B cell (primary cell): Measurements from ENCODE around the gene BLVRB.

Experiments
- EZH2 ChIP-seq: IDR thresholded peaks from 2 replicates; pipeline ENCODE4 v1.6.1; 2012; ENCODE audit warnings: borderline replicate concordance, low read depth, mild to moderate bottlenecking, moderate library complexity, low read length; ENCODE audit not compliant: insufficient read depth, poor library complexity, severe bottlenecking
- TF ChIP-seq, protein P1 (sequence below): fragments of 200-600 bp; IDR thresholded peaks from one replicate; pipeline ENCODE4 v1.8.0; 2022; ENCODE audit warnings: antibody characterized with exemption, mild to moderate bottlenecking

- TF ChIP-seq, protein P1, sequence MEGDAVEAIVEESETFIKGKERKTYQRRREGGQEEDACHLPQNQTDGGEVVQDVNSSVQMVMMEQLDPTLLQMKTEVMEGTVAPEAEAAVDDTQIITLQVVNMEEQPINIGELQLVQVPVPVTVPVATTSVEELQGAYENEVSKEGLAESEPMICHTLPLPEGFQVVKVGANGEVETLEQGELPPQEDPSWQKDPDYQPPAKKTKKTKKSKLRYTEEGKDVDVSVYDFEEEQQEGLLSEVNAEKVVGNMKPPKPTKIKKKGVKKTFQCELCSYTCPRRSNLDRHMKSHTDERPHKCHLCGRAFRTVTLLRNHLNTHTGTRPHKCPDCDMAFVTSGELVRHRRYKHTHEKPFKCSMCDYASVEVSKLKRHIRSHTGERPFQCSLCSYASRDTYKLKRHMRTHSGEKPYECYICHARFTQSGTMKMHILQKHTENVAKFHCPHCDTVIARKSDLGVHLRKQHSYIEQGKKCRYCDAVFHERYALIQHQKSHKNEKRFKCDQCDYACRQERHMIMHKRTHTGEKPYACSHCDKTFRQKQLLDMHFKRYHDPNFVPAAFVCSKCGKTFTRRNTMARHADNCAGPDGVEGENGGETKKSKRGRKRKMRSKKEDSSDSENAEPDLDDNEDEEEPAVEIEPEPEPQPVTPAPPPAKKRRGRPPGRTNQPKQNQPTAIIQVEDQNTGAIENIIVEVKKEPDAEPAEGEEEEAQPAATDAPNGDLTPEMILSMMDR, result no peak
- no peak for TF ChIP-seq EZH2
These were observed 3.8 kb downstream of the BLVRB start for GRCh38 chr19:40461669-40462221.
